ENCODE data around the gene NKX3-2. TPM values are rescaled to one million over a fixed set of nuclear protein-coding genes. Genes with fewer than 3 reads are reported as not detected.

Gene NKX3-2
- total and polyA plus RNA-seq, 2 experiments from 2014 or later = under 0.01 TPM; not detected in 1

DNA sequence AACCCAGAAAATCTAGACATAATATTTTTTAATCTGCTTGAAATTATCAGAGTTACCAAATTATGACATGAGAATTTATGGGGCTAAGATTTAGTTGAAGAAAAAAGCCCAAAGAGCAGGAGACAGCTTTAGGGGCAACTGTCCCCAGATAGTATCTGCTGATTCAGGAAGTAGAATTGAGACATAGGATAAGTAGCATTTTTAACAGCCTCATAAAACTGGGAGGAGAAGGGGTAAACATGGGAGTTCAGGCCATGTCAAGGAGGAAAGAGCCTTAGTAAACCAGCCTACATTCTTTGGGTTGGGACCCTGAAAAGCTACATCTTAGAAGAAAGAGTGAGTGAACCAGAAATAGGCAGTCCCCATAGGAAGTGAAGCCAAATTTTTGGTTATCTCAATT lies 50.5 kb downstream of the NKX3-2 start:
- no peaks in the 10 kb centered on the region for H3K4me1 ChIP-seq (ENCODE audit: insufficient read depth)
- no peaks in the 10 kb centered on the region for H4K20me1 ChIP-seq (ENCODE audit: insufficient read depth)
- H3K4me2 ChIP-seq (ENCODE audit: unreplicated experiment) = no peak overlapping the region
- H3F3A ChIP-seq (ENCODE audit: insufficient read depth) = no peaks in the 10 kb centered on the region
- DNase-seq = no peak
- in situ Hi-C loops (cut with MboI) = no loop called here
- no peak overlapping the region for H2AFZ ChIP-seq
- TF ChIP-seq EZH2 (IDR thresholded peaks at IDR 0.05; ENCODE audit: insufficient read depth, poor library complexity, severe bottlenecking) (no peak), EZH2phosphoT487 (IDR thresholded peaks at IDR 0.05; ENCODE audit: insufficient read depth, low read depth) (no peak)
- no peaks in the 10 kb centered on the region for H3K79me2 ChIP-seq (ENCODE audit: insufficient read depth)
- H3K36me3 ChIP-seq (ENCODE audit: low read depth) = no peaks in the 10 kb centered on the region
- H3K9me2 ChIP-seq (ENCODE audit: insufficient read depth) = no peaks in the 10 kb centered on the region
- H3K9ac ChIP-seq = no peak overlapping the region
- H3K4me3 ChIP-seq = no peak overlapping the region
- H3K9me3 ChIP-seq (ENCODE audit: low read depth) = no peaks in the 10 kb centered on the region
- no peak overlapping the region for H3K27ac ChIP-seq
- H3K27me3 ChIP-seq (replicated peaks; ENCODE audit: insufficient read depth) = peaks cover 23% of the 10 kb centered on the region

DNA sequence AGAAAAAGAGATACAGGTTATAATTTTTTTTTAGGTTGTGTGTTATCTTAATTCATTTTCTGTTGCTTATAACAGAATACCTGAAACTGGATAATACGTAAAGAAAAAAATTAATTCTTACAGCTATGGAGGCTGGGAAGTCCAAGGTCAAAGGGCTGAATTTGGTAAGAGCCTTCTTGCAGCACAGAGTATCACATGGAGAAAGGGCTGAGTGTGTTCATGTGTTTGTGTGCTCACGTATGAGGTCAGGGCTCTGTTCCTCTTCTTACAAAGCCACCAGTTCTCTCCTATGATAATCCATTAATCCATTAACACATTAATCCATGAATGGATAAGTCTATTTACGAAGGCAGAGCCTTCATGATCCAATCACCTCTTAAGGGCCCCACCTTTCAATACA lies 51.6 kb downstream of the NKX3-2 start:
- no peak overlapping the region for H3K27ac ChIP-seq
- in situ Hi-C loops (cut with MboI) = no loop called here
- peaks cover 12% of the 10 kb centered on the region for H3K27me3 ChIP-seq (replicated peaks; ENCODE audit: insufficient read depth)
- no peaks in the 10 kb centered on the region for H4K20me1 ChIP-seq (ENCODE audit: insufficient read depth)
- H3K9me3 ChIP-seq (ENCODE audit: low read depth) = no peaks in the 10 kb centered on the region
- H3F3A ChIP-seq (ENCODE audit: insufficient read depth) = no peaks in the 10 kb centered on the region
- TF ChIP-seq EZH2 (IDR thresholded peaks at IDR 0.05; ENCODE audit: insufficient read depth, poor library complexity, severe bottlenecking) (no peak), EZH2phosphoT487 (IDR thresholded peaks at IDR 0.05; ENCODE audit: insufficient read depth, low read depth) (no peak)
- H3K36me3 ChIP-seq (ENCODE audit: low read depth) = no peaks in the 10 kb centered on the region
- H3K4me2 ChIP-seq (ENCODE audit: unreplicated experiment) = no peak overlapping the region
- 53 to 65% methylated on average over 3 of the region's 3 CpGs for WGBS, 2 experiments (ENCODE audit: low coverage in 1 of 2, low lambda C conversion rate in 2 of 2, missing lambda C conversion rate in 2 of 2)
- no peak overlapping the region for H3K4me3 ChIP-seq
- H3K9me2 ChIP-seq (ENCODE audit: insufficient read depth) = no peaks in the 10 kb centered on the region
- no peaks in the 10 kb centered on the region for H3K4me1 ChIP-seq (ENCODE audit: insufficient read depth)
- DNase-seq = no peak
- H3K9ac ChIP-seq = no peak overlapping the region
- no peak overlapping the region for H2AFZ ChIP-seq
- no peaks in the 10 kb centered on the region for H3K79me2 ChIP-seq (ENCODE audit: insufficient read depth)

Other genes with a start within 250 kb of the NKX3-2 start
- gene RAB28, start 60.2 kb downstream of the NKX3-2 start, total RNA-seq (2014; rRNA removed; shearing (Covaris generic)) = 16.4 and 18.9 TPM in 2 replicates
- gene RAB28, start 60.2 kb downstream of the NKX3-2 start, polyA plus RNA-seq (2016; fragmentation: Nextera tagmentation; extraction: Ambion mirVana) = 23.5 and 26.5 TPM in 2 replicates
- 16.5 and 17.3 TPM in 2 replicates for gene BOD1L1, start 83.2 kb upstream of the NKX3-2 start, total RNA-seq (2014; rRNA removed; shearing (Covaris generic))
- 6.3 and 6.6 TPM in 2 replicates for gene BOD1L1, start 83.2 kb upstream of the NKX3-2 start, polyA plus RNA-seq (2016; fragmentation: Nextera tagmentation; extraction: Ambion mirVana)